Transverse colon (tissue), 4 donors: Measurements from ENCODE around the gene LRRC7. TPM values are rescaled to one million over a fixed set of nuclear protein-coding genes. Genes with fewer than 3 reads are reported as not detected.

Source experiments
- DNase-seq: peaks from one replicate; pipeline ENCODE4 v3.0.0-alpha.2; 2019
- H3K27ac ChIP-seq, 4 donors: fragments of 200-600 bp; sonication (generic); 2 replicates each; pipeline ENCODE4 v1.5.1; 2016 to 2018; ENCODE audit warnings: inconsistent platforms in 4 of 4
- H3K27me3 ChIP-seq: fragments of 200-600 bp; sonication (generic); 2 replicates; pipeline ENCODE4 v1.5.1; 2017; ENCODE audit warnings: inconsistent platforms
- H3K36me3 ChIP-seq, 4 donors: fragments of 200-600 bp; sonication (generic); 2 replicates each; pipeline ENCODE4 v1.5.1; 2017 to 2019; ENCODE audit warnings: inconsistent platforms in 4 of 4
- H3K4me1 ChIP-seq, 4 donors: fragments of 200-600 bp; sonication (generic); 2 replicates each; pipeline ENCODE4 v1.5.1; 2017 to 2020; ENCODE audit warnings: inconsistent platforms in 4 of 4
- H3K4me3 ChIP-seq, 4 donors: fragments of 200-600 bp; sonication (generic); 1 replicate in 1 of 4; 2 replicates in 3 of 4; pipeline versions ENCODE4 v1.5.1 to v1.6.1; 2017 to 2019; ENCODE audit warnings: inconsistent platforms in 4 of 4
- H3K9me3 ChIP-seq, 2 donors: fragments of 200-600 bp; sonication (generic); 2 replicates each; pipeline ENCODE4 v1.5.1; 2017 to 2019; ENCODE audit warnings: inconsistent platforms in 2 of 2
- CTCF ChIP-seq, 5 experiments: fragments of 200-600 bp in 3 of 5; fragments of 450-650 bp in 2 of 5; sonication (generic) in 3 of 5; IDR thresholded peaks; 1 replicate in 2 of 5; 2 replicates in 3 of 5; pipeline ENCODE4 v1.5.1; 2016 to 2017; ENCODE audit warnings: antibody characterized with exemption in 5 of 5, inconsistent platforms in 3 of 5, mild to moderate bottlenecking in 2 of 5, moderate library complexity in 1 of 5
- EP300 ChIP-seq: sonication (generic); formaldehyde crosslinking; IDR thresholded peaks from one replicate; pipeline ENCODE4 v1.6.1; 2017; ENCODE audit warnings: antibody characterized with exemption, low read depth
- POLR2A ChIP-seq: fragments of 450-650 bp; IDR thresholded peaks from one replicate; pipeline ENCODE4 v1.6.1; 2016; ENCODE audit warnings: antibody characterized with exemption, mild to moderate bottlenecking, moderate library complexity
- POLR2AphosphoS5 ChIP-seq, 3 donors: sonication (generic); formaldehyde crosslinking; IDR thresholded peaks; one replicate each; pipeline ENCODE4 v1.6.1; 2016; ENCODE audit warnings: antibody characterized with exemption in 3 of 3
- WGBS, 2 donors: methylation state at CpG; one replicate each; pipeline ENCODE4 v1.1.5; 2018; ENCODE audit warnings: low coverage in 1 of 2; 5-methylcytosine and 5-hydroxymethylcytosine counted together
- in situ Hi-C, 4 donors: fragments of 200-750 bp; cut with MboI; loops; one replicate each; pipeline versions ENCODE4 v1.15.0 to v1.15.1; 2017; ENCODE audit warnings: low sequenced_read_pairs in 3 of 4, low pct_ligation_motif_present in 1 of 4, low pct_unique_long_range_greater_than_20kb in 1 of 4
- intact Hi-C: fragments of 100-400 bp; cut with DNase I; formaldehyde crosslinking; loops from one replicate; pipeline ENCODE4 v1.15.1; 2023; ENCODE audit warnings: low total_unique reads
- total RNA-seq, 4 donors: library from RNA; depleted of rRNA; stranded (reverse); fragments of >200 nt; gene quantifications; one replicate each; pipeline ENCODE4 v1.1.0, GENCODE V29; 2016

Gene LRRC7
- total RNA-seq, 4 donors from 2014 or later, result 0.32 to 1.1 TPM; not detected in 2

GRCh38 chr1:69533343-69533742 is 34.4 kb upstream of the LRRC7 start:
- in situ Hi-C loops (no loop called here), intact Hi-C loops (no loop called here)
- Histone ChIP-seq H3K9me3 (no peaks in the 10 kb centered on the region), H3K4me3 (no peak overlapping the region), H3K36me3 (no peaks in the 10 kb centered on the region), H3K4me1 (no peaks in the 10 kb centered on the region), H3K27me3 (no peaks in the 10 kb centered on the region), H3K27ac (no peak overlapping the region)
- TF ChIP-seq CTCF (IDR thresholded peaks at IDR 0.05) (no peak), POLR2A (no peak), POLR2AphosphoS5 (IDR thresholded peaks at IDR 0.05) (no peak), EP300 (no peak)
- WGBS, 2 donors, result 44 to 61% methylated on average over 1 of the region's 1 CpG
- DNase-seq, result no peak

- no peak for DNase-seq
- 46 to 48% methylated on average over 1 of the region's 1 CpG for whole genome bisulfite sequencing, 2 donors
- intact Hi-C loops, result no loop called here
- Histone ChIP-seq H3K27me3 (no peaks in the 10 kb centered on the region), H3K4me3 (no peak overlapping the region), H3K4me1 (no peaks in the 10 kb centered on the region), H3K9me3 (no peaks in the 10 kb centered on the region), H3K36me3 (no peaks in the 10 kb centered on the region), H3K27ac (no peak overlapping the region)
- TF ChIP-seq POLR2AphosphoS5 (IDR thresholded peaks at IDR 0.05), result no peak
- TF ChIP-seq CTCF (IDR thresholded peaks at IDR 0.05), result no peak
- no peak for TF ChIP-seq POLR2A
- TF ChIP-seq EP300, result no peak
- in situ Hi-C loops, result no loop called here
These were observed 32.9 kb upstream of the LRRC7 start for GRCh38 chr1:69534829-69535228.

GRCh38 chr1:69535490-69535889 is 32.2 kb upstream of the LRRC7 start:
- no peak for TF ChIP-seq POLR2AphosphoS5 (IDR thresholded peaks at IDR 0.05)
- TF ChIP-seq POLR2A, result no peak
- TF ChIP-seq EP300, result no peak
- no peak for TF ChIP-seq CTCF (IDR thresholded peaks at IDR 0.05)
- intact Hi-C loops (no loop called here), in situ Hi-C loops (no loop called here)
- Histone ChIP-seq H3K4me3 (no peak overlapping the region), H3K4me1 (no peaks in the 10 kb centered on the region), H3K9me3 (no peaks in the 10 kb centered on the region), H3K36me3 (no peaks in the 10 kb centered on the region), H3K27ac (no peak overlapping the region), H3K27me3 (no peaks in the 10 kb centered on the region)
- 56 to 64% methylated on average over 3 of the region's 3 CpGs for WGBS, 2 donors
- DNase-seq, result no peak

GRCh38 chr1:69540052-69540451 is 27.7 kb upstream of the LRRC7 start:
- Histone ChIP-seq H3K9me3 (no peaks in the 10 kb centered on the region), H3K27me3 (no peaks in the 10 kb centered on the region), H3K4me1 (no peaks in the 10 kb centered on the region), H3K4me3 (no peak overlapping the region), H3K27ac (no peak overlapping the region), H3K36me3 (no peaks in the 10 kb centered on the region)
- no peak for DNase-seq
- in situ Hi-C loops, result no loop called here
- TF ChIP-seq EP300, result no peak
- no peak for TF ChIP-seq CTCF (IDR thresholded peaks at IDR 0.05)
- no peak for TF ChIP-seq POLR2A
- no peak for TF ChIP-seq POLR2AphosphoS5 (IDR thresholded peaks at IDR 0.05)
- intact Hi-C loops, result no loop called here
- WGBS, 2 donors, result 74 to 76% methylated on average over 4 to 6 of the region's 6 CpGs
